ENCODE data around the gene RHOT1.
"Not testable (repeated sequence)": the region's sequence is repeated elsewhere in the genome, so short reads cannot be mapped to it uniquely, and the experiment has no call there.

RHOT1 gene

DNA sequence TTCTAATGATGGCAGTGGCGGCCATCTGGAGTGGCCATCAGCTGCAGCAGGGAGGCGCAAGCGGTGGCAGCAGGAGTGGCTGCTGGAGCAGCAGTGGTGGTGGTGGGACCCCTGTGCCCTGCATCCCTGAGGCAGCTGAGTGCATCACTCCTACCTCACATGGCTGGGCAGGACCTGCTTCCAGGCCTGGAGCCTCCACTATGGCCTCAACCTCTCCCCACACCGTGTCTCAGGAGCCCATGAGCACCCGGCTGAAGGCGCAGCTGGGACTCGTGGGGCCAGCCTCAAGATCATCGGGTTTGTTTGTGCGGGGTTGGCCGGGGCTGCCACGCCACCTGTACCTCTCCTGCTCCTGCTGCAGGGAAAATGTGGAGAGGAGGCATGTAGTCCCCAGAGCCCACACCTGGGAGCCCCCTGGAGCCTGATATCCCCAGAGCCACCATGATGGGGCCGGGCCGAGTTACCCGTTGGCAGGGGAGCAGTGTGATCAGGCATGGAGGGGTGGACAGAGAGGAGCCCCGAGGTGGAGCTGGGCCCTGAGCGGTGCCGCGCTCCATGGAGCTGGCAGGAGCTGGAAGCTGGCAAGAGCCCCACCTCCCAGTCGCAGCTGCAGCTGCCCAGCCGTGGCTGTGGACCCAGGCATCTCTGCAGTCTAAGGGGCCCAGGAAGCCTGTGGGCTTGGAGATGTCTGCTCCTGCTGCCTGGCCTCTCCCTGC is 16.7 kb downstream of the RHOT1 start:
- DNase-seq (ENCODE audit: insufficient read length, low spot score) (no peak), FAIRE-seq (no peak)

DNA sequence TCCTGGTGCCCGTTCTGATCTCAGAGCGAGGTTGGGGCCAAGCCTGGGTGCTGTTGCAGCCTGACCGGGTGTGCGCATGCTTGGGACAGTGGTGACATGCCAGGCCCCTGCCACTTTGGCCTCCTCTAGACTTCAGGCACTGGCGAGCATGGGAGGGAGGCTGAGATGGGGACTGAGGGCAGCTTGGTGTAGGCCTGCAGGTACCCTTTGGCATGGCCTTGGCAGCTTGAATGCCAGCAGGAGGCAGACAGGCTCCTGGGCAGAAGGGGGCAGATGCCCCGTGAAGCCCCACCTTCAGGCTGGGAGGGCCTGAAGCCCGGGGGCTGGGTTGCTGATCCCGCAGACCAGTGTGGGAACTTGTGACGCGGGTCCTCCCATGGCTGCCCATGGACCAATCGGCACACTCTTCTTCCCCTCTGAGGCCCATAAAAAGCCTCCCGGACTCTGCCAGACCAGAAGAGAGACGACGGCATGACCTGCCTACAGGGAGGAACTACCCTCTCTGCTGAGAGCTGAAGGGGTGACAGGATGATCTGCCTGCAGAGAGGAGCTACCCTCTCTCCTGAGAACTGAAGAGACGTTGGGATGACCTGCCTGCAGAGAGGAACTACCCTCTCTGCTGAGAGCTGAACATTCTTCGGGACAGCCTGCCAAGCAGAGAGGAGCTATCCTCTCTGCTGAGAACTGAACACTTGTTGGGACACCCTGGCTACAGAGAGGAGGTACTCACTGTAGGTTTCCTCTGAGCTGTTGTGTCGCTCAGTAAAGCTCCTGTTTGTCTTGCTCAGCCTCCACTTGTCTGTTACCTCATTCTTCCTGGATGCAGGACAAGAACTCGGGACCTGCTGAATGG is 17.5 kb downstream of the RHOT1 start:
- DNase-seq (ENCODE audit: insufficient read length, low spot score) (no peak), FAIRE-seq (peak; percentile 16)

DNA sequence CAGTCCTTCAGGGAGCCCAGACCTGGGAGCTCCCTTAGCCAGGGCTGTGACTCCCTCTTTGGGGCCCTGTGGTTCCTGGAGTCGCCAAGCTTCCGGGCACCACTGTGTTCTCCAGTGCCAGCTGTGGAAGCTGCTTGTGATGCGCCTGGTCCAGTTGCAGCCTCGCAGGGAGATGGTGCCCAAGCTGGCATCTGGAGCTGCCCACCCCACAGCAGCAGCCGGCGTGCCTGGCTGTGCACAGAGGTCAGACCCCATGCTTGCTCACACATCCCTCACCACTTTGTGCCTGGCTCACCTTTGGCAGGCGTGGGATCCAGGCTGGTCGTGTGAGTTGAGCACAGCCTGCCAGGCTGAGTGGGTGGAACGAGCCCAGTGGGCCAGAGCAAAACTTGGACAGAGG is 18.2 kb downstream of the RHOT1 start:
- FAIRE-seq: peak; percentile 68
- no peak for DNase-seq (ENCODE audit: insufficient read length, low spot score)

DNA sequence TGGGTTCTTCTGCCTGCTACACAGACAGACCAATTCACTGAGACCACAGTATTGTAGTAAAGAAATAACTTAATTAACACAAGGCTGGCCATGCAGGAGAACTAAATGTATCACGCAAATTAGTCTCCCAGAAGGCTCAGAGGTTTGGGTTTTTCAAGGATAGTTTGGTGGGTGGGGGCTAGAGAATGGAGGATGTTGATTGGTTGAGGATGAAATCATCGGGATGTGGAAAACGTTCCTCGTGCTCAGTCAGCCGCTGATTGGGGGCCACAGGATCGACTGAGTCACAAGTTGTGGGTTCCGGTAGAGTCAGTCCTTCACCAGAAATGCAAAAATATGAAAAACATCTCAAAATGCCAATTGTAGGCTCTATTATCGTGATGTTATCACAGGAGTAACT is 18.7 kb downstream of the RHOT1 start:
- DNase-seq (ENCODE audit: insufficient read length, low spot score) (no peak), FAIRE-seq (no peak)

DNA sequence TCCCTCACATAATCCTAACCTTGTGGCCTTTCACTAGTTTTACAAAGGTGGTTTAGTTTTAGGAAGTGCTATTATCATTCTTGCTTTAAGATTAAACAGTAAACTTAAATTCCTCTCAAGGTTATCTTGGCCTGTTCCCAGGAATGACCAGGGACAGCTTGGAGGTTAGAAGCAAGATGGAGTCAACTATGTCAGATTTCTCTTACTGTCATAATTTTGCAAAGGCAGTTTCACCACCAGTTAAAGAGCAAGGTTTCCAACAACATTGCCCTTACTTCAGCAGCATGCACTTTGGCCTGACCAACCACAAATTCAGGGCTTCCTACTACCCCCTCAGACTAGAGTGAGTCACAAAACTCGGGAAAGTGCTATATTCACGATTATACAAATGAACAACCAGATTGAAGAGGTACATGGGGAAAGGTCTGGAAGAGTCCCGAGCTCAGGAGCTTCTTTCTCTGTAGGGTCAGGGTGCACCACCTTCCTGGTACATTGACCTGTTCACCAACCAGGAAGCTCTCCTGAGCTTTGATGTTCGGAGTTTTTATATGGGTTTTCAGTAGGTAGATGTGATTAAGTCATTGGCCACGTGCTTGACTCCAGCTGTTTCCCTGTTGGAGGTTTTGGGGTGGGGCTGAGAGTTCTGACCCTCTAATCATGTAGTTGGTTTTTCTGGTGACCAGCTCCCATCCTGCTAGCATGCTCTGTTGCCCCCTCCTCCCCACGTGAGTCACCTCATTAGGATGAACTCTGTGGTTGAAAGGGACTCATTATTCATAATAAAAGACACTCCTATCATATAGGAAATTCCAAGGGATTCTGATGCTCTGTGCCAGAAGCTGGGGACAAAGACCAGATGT is 19.4 kb downstream of the RHOT1 start:
- DNase-seq (ENCODE audit: insufficient read length, low spot score) (peak; percentile 80), FAIRE-seq (peak; percentile 69)

DNA sequence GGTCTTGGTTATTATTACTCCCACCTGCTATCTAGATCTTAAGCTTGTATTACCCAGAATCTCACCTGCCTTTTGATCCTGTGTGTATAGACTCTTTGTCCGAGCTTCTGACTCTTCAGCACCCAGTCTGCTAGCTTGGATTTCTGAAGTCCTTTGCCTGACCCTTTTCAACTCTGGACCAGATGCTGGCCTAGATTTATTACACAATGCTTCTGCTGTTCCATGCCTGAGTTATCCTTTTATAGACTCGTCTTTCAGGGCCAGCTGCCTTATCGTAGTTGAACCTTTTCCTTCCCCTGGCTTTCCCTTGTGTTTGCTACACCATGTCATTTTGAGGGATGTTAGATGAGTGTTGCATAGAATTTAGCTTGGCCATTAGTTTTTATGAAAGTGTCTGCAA is 32.6 kb downstream of the RHOT1 start:
- DNase-seq (ENCODE audit: insufficient read length, low spot score) (no peak), FAIRE-seq (no peak)

DNA sequence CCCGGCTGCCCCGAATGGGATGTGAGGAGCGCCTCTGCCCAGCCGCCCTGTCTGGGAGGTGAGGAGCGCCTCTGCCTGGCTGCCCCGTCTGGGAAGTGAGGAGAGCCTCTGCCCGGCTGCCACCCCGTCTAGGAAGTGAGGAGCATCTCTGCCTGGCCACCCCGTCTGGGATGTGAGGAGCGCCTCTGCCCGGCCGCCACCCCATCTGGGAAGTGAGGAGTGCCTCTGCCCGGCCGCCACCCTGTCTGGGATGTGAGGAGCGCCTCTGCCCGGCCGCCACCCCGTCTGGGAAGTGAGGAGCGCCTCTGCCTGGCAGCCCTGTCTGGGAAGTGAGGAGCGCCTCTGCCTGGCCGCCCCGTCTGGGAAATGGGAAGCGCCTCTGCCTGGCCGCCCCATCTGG is 36.4 kb downstream of the RHOT1 start:
- not testable (repeated sequence) for FAIRE-seq; DNase-seq (ENCODE audit: insufficient read length, low spot score)

DNA sequence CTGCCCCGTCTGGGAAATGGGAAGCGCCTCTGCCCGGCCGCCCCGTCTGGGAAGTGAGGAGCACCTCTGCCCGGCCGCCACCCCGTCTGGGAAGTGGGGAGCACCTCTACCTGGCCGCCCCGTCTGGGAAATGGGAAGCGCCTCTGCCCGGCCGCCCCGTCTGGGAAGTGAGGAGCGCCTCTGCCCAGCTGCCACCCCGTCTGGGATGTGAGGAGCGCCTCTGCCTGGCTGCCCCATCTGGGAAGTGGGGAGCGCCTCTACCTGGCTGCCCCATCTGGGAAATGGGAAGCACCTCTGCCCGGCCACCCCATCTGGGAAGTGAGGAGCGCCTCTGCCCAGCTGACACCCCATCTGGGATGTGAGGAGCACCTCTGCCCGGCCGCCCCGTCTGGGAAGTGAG is 36.8 kb downstream of the RHOT1 start:
- not testable (repeated sequence) for FAIRE-seq; DNase-seq (ENCODE audit: insufficient read length, low spot score)

DNA sequence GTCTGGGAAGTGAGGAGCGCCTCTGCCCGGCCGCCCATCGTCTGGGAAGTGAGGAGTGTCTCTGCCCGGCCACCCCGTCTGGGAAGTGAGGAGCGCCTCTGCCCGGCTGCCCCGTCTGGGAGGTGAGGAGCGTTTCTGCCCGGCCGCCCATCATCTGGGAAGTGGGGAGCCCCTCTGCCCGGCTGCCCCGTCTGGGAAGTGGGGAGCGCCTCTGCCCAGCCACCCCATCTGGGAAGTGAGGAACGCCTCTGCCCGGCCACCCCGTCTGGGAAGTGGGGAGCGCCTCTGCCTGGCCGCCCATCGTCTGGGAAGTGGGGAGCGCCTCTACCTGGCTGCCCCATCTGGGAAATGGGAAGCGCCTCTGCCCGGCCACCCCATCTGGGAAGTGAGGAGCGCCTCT is 37.2 kb downstream of the RHOT1 start:
- DNase-seq (ENCODE audit: insufficient read length, low spot score); FAIRE-seq: not testable (repeated sequence)

DNA sequence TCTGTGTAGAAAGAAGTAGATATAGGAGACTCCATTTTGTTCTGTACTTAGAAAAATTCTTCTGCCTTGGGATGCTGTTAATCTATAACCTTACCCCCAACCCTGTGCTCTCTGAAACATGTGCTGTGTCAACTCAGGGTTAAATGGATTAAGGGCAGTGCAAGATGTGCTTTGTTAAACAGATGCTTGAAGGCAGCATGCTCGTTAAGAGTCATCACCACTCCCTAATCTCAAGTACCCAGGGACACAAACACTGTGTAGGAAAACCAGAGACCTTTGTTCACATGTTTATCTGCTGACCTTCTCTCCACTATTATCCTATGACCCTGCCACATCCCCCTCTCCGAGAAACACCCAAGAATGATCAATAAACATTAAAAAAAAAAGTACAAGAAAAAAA is 38.0 kb downstream of the RHOT1 start:
- not testable (repeated sequence) for FAIRE-seq; DNase-seq (ENCODE audit: insufficient read length, low spot score)

DNA sequence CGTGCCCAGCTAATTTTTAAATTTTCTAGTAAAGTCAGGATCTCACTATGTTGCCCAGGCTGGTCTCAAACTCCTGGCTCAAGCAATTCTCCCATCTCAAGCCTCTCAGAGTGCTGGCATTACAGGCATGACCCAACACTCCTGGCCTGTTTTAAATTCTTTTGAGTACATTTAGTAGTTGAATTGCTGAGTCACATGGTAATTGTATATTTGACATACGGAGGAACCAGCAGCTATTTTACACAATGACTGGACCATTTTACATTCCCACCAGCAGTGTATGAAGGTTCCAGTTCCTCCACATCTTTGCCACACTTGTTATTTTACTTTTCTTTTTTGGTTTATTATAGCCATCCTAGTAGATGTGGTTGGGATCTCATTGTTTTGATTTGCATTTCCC is 43.6 kb downstream of the RHOT1 start:
- no peak for DNase-seq (ENCODE audit: insufficient read length, low spot score)
- no peak for FAIRE-seq

DNA sequence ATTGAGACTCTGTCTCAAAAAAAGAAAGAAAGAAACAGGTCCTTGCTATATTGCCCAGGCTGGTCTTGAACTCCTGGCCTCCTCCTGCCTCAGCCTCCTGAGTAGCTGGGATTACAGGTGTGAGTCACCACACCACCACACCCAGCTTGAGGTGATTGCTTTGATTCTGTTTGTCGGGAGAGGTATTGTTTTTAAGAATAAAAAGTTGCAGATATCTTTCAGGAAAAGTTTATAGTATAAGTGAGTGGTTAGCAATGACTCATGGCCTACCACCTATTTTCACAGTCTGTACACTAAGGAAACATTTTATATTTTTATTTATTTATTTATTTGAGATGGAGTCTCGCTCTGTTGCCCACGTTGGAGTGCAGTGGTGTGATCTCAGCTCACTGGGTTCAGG is 45.0 kb downstream of the RHOT1 start:
- FAIRE-seq (no peak), DNase-seq (ENCODE audit: insufficient read length, low spot score) (no peak)

DNA sequence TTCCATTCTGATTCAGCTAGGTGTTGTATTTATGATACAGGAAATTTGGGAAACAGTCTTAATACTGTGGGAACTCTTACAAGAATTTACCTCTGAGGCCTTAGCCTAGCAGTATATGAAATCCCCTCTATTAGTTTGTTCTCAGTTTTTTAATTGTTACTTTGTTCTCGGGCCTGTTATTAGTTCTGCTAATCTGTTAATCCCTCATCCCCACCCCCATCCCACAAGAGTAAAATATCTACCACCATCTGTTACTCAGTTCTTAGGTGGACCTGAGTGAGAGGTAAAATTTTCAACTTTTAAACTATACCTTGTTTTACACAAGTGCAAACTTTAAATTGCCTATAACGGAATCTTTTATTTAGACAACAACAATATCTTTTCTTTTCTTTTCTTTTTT is 47.0 kb downstream of the RHOT1 start:
- no peak for FAIRE-seq

DNA sequence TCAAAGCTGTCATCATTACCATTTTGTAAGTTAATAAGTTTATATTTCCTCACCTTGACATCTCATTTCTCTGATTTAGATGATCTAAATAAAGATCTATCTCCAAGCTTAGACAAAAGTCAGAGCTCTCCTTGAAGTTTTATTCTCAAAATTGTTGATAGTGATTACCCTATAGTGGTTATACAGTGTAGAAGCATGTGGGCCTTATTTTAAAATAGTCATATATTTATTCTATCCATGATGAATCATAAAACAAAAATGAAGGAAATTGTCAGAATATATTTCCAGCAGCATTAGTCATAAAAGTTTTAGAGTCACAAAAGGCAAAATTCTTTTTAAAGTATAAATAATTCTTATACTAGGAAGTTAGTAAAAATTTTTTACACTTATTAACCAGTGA is 49.0 kb downstream of the RHOT1 start:
- FAIRE-seq: no peak
- peak; percentile 7 for DNase-seq (ENCODE audit: insufficient read length, low spot score)

More for the DNA sequence above, 47.0 kb downstream of the RHOT1 start:
- DNase-seq (ENCODE audit: insufficient read length, low spot score): no peak

DNA sequence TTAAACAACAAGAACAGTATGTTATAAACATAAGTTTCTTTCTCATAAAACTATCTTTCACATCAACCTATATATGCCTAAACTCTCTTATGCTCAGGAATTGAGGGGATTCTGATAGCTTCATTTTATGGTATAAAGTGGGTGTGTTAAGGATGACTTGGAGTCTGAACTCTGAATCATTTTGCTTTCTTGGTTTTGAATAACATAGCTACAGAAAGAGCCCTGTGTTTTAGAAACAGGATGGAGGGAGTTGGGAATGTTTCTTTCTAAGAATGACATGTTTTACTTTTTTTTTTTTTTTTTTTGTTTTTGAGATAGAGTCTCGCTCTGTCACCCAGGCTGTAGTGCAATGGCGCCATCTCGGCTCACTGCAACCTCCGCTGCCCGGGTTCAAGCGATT is 50.1 kb downstream of the RHOT1 start:
- DNase-seq (ENCODE audit: insufficient read length, low spot score) (peak; percentile 10), FAIRE-seq (no peak)

DNA sequence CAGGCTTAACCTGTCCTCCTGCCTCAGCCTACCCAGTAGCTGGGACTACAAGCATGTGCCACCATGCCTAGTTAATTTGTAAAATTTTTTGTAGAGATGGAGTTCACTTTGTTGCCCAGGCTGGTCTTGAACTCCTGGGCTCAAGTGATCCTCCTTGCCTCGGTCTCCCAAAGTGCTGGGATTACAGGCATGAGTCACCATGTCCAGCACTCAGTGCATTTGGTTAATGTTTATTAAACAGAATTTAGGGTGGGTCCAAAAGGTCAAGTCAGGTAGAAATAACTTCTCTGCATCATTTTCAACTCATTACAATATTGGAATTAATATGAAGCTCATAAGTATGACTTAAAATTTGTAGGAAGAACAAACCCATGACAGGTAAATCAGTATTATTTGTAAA is 55.7 kb downstream of the RHOT1 start:
- FAIRE-seq (no peak), DNase-seq (ENCODE audit: insufficient read length, low spot score) (no peak)

DNA sequence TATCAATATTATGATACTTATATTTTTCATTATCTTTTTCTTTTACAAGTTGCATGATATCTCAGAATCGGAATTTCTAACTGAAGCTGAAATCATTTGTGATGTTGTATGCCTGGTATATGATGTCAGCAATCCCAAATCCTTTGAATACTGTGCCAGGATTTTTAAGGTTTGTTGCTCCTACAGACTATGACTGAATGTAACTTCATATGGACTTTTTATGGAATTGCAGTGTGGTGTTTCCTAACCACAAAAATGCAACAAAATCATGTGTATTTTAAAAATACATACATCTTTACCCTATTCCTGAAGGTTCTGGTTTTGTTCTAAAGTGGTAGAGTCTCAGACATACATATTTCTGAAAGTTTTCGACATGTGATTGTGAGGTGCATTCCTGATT is 64.6 kb downstream of the RHOT1 start:
- DNase-seq (ENCODE audit: insufficient read length, low spot score) (no peak), FAIRE-seq (no peak)

DNA sequence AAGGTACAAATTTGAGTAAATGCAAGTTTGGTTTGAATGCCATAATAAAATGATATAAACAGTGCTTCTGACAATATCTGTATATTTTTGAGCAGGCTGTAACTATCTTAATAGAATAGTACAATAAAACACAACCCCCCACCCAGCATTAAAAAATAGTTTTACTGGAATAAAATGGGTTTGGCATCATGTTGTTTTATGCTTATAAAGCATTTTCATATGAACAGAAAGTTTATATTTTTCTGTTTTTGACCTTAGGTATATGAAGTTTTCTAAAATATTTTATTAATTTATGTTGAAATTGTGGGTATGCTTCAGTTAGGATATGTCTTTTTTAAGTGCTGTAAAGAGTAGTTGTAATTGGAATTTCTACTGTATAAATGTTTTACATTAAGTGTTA is 66.1 kb downstream of the RHOT1 start:
- FAIRE-seq: no peak

DNA sequence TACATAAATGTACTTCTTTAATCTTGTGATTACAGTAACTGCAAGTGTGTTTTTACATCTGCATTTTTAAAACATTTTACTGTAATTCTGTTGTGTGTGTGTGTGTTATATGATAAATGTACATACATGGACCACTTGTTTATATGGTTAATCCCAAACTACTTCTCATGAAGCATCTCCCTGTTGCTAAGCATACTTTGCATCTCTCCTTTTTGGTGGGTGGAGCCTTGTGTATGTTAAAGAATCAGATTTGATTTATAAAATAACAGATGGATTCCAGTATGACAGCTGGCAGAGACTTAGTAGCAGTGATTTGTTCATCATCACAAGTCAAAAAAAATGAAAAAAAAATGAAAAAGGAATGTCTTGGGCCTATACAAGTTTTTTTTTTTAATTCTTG is 67.3 kb downstream of the RHOT1 start:
- DNase-seq (ENCODE audit: insufficient read length, low spot score) (no peak), FAIRE-seq (peak; percentile 54)

More for the DNA sequence above, 66.1 kb downstream of the RHOT1 start:
- no peak for DNase-seq (ENCODE audit: insufficient read length, low spot score)

DNA sequence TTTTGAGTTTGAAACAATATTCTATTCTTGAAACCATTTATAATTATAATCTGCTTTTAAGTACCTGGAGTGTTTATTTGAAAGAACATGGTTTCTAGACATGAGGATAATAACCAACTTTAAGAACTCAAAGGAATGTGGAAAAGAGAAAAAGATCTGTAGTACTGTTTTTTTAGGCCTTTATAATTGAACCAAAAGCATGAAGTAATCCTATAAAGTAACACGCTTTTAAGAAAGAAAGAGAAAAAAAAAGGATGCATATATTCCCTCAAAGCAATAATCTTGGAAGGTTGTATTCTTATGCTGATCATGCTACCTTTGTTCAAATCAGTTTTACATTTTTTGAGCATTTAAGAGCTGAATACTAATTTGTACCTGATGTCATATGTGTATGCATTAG is 69.4 kb downstream of the RHOT1 start:
- FAIRE-seq (no peak), DNase-seq (ENCODE audit: insufficient read length, low spot score) (no peak)

DNA sequence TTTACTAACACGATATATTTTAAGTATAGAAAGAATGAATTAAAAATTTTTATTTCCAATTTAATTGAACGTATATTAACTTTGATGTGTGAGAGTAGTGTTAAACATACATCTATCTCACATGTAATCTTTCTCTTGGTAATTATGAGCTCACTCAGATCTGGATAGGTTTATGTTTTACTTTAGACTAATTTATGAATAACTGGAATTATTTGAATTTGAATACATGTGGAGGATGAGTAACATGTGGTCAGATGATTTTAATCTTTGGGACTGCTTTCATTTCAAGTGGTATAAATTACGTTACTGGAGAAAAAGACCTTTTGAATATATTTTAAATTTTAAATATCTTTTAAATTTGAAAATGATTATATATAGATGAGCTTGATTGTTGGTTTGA is 73.4 kb downstream of the RHOT1 start:
- FAIRE-seq (no peak), DNase-seq (ENCODE audit: insufficient read length, low spot score) (no peak)

Data from HTR-8/SVneo (cell line).